HG03460 (cell line): ENCODE results near the gene ZDHHC9.

Experiments used
- ATAC-seq: cut with Tn5 transposase; IDR thresholded peaks from one replicate; pipeline ENCODE4 v1.9.1; 2021; ENCODE audit not compliant: unreplicated experiment

ZDHHC9 gene

DNA sequence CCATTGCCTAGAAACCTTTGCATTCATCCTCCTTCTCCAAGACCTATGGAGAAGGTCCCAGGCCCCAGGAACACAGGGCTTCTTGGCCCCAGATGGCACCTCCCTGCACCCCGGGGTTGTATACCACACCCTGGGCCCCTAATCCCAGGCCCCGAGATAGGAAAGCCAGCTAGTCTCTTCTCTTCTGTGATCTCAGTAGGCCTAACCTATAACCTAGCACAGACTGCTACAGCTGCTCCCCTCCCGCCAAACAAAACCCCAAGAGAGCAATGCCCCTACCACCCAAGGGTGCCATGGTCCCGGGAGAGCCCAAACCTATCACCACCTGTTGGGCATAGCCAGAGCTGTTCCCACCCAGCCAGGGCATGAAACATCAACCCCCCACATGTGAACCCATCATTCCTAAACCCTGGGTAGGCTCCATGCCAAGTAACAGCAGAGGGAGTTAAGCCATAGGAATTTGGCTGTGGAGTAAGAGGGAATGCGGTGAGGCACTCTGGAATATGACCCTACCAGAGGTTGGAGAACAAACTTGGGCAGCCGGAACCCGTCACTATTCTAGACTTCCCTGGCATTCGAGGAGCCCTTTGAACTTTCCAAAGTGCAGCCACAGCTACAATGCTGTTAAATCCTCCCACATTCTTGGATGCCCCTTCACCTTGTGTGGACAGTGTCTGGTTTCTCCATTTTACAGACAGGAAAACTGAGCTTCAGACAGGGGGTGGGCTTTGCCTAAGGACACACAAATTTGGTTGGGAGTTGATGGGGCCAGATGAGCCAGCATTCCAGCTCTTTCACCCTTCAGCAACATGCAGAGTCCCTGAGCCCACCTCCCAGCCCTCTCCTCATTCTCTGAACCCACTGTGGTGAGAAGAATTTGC lies 74.9 kb downstream of the ZDHHC9 start:
- no peak for ATAC-seq

DNA sequence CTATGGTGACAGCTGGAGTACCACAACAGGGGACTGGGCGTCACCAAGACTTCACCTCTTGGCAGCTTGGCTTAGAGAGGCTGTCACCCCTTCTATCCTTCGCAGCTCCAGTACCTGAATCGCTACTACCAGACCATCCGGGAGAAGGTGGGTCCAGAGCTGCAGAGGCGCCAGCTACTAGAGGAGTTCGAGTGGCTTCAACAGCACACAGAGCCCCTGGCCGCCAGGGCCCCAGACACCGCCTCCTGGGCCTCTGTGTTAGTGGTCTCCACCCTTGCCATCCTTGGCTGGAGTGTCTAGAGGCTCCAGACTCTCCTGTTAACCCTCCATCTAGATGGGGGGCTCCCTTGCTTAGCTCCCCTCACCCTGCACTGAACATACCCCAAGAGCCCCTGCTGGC lies 75.5 kb downstream of the ZDHHC9 start:
- no peak for ATAC-seq

DNA sequence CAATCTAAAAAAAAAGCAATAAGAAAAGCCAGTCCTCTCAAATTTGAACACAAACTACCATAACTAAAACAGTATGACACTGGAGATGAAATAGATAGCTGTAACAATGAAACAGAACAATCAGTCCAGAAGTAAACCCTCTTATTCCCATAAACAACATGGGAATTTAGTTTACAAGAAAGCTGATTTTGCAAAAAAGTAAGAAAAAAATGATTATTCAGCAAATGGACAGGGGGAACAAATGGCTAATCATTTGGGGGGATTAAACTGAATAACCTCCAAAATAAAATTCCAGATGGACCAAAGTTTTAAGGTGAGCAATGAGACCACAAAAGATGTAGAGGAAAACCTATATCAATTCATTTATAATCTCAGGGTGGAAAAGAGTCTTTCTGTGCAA lies 80.0 kb downstream of the ZDHHC9 start:
- ATAC-seq, result no peak

- ATAC-seq, result no peak
These were observed 81.2 kb downstream of the ZDHHC9 start for GRCh38 chrX:129762448-129762847.

GRCh38 chrX:129761596-129761995 lies 82.1 kb downstream of the ZDHHC9 start:
- no peak for ATAC-seq

GRCh38 chrX:129760981-129761380 lies 82.7 kb downstream of the ZDHHC9 start:
- no peak for ATAC-seq

- ATAC-seq, result no peak
These were observed 83.5 kb downstream of the ZDHHC9 start for GRCh38 chrX:129760155-129760554.

GRCh38 chrX:129759576-129760061 lies 84.1 kb downstream of the ZDHHC9 start:
- ATAC-seq, result no peak

- ATAC-seq, result no peak
These were observed 87.7 kb downstream of the ZDHHC9 start for GRCh38 chrX:129755779-129756650.

GRCh38 chrX:129754056-129755024 lies 89.3 kb downstream of the ZDHHC9 start:
- ATAC-seq, result no peak
